Spleen (tissue), 11 donors: ENCODE data around the gene POU2AF1. TPM values are rescaled to one million over a fixed set of nuclear protein-coding genes. Genes with fewer than 3 reads are reported as not detected.

Experiments
- DNase-seq: peaks from one replicate; pipeline ENCODE4 v3.0.0-alpha.2; 2020
- H3K27ac ChIP-seq, 8 donors: fragments of 200-600 bp; sonication (generic) in 7 of 8; 1 replicate in 4 of 8; 2 replicates in 4 of 8; pipeline versions ENCODE4 v1.5.0 to v1.8.0; 2016 to 2021; ENCODE audit warnings: inconsistent platforms in 4 of 8, mild to moderate bottlenecking in 4 of 8, moderate library complexity in 1 of 8
- H3K27me3 ChIP-seq, 7 donors: fragments of 200-600 bp; sonication (generic) in 6 of 7; replicated peaks in 1 of 7; 1 replicate in 4 of 7; 2 replicates in 3 of 7; pipeline versions ENCODE4 v1.5.0 to v1.8.0; 2016 to 2021; ENCODE audit warnings: inconsistent platforms in 3 of 7, mild to moderate bottlenecking in 1 of 7
- H3K36me3 ChIP-seq, 6 donors: fragments of 200-600 bp; sonication (generic) in 5 of 6; 1 replicate in 4 of 6; 2 replicates in 2 of 6; pipeline versions ENCODE4 v1.5.0 to v1.8.0; 2016 to 2021; ENCODE audit warnings: inconsistent platforms in 2 of 6
- H3K4me1 ChIP-seq, 6 donors: fragments of 200-600 bp; sonication (generic) in 5 of 6; 1 replicate in 3 of 6; 2 replicates in 3 of 6; pipeline versions ENCODE4 v1.5.0 to v1.8.0; 2016 to 2021; ENCODE audit warnings: inconsistent platforms in 3 of 6
- H3K4me3 ChIP-seq, 8 donors: fragments of 200-600 bp; sonication (generic) in 7 of 8; 1 replicate in 4 of 8; 2 replicates in 4 of 8; pipeline versions ENCODE4 v1.5.0 to v1.8.0; 2016 to 2021; ENCODE audit warnings: inconsistent platforms in 4 of 8, mild to moderate bottlenecking in 4 of 8, moderate library complexity in 2 of 8
- H3K9me3 ChIP-seq, 8 donors: fragments of 200-600 bp; sonication (generic) in 7 of 8; 1 replicate in 4 of 8; 2 replicates in 4 of 8; pipeline versions ENCODE4 v1.5.0 to v1.8.0; 2016 to 2021; ENCODE audit warnings: inconsistent platforms in 4 of 8
- CTCF ChIP-seq, 11 experiments: fragments of 200-600 bp in 7 of 11; fragments of 450-650 bp in 4 of 11; sonication (generic) in 4 of 11; IDR thresholded peaks in 8 of 11; conservative IDR thresholded peaks in 3 of 11; 1 replicate in 7 of 11; 2 replicates in 4 of 11; pipeline versions ENCODE4 v1.4.0 to v1.8.0; 2016 to 2021; ENCODE audit warnings: antibody characterized with exemption in 11 of 11, inconsistent platforms in 4 of 11, mild to moderate bottlenecking in 1 of 11
- POLR2A ChIP-seq, 3 donors: fragments of 450-650 bp; IDR thresholded peaks; one replicate each; pipeline ENCODE4 v1.5.1; 2017; ENCODE audit warnings: antibody characterized with exemption in 3 of 3, mild to moderate bottlenecking in 1 of 3
- POLR2AphosphoS5 ChIP-seq, 3 donors: sonication (generic); formaldehyde crosslinking; IDR thresholded peaks; one replicate each; pipeline ENCODE4 v1.5.1; 2017; ENCODE audit warnings: antibody characterized with exemption in 3 of 3
- WGBS, 5 donors: extraction: QIAGEN DNeasy Blood & Tissue Kit in 3 of 5; methylation state at CpG; one replicate each; pipeline versions ENCODE4 v1.1.5 to v1.1.7; 2013 to 2018; 5-methylcytosine and 5-hydroxymethylcytosine counted together
- intact Hi-C: fragments of 100-400 bp; cut with DNase I; formaldehyde crosslinking; loops from one replicate; pipeline ENCODE4 v1.15.0; 2023; ENCODE audit warnings: low total_unique reads
- polyA plus RNA-seq, 3 donors: library from polyadenylated mRNA; stranded (reverse); fragments of 200-250 nt; gene quantifications; one replicate each; pipeline ENCODE4 v1.2.1, GENCODE V29; 2013
- total RNA-seq, 7 donors: library from RNA; depleted of rRNA in 3 of 7; stranded (reverse); fragments of >200 nt in 3 of 7; fragmentation: NEBNext Ultra II Directional in 4 of 7; extraction: Animal tissue kit (Norgen Biotek cat#: 25700) in 4 of 7; gene quantifications; one replicate each; pipeline versions ENCODE4 v1.1.0 to v1.2.1, GENCODE V29; 2016 to 2021
- donor health status: healthy with polysubstance abuse.
- donor health status: DM: no; HTN: no; CAD: no; lungs with moderate emphysema.
- donor health status: DM: no; HTN: no; CAD: no.
- donor health status: Bipolar disorder and iron deficiency.
- donor health status: healthy.
- donor health status: DM: no; HTN: no; CAD: no.
- donor health status: DM: yes; HTN: yes; CAD: no.

The POU2AF1 gene
- total and polyA plus RNA-seq, 10 donors: 60.1 to 280 (median 104) TPM

- intact Hi-C loops: no loop called here
- no peak for DNase-seq
- 73 to 92% (median 87%) methylated on average over 5 of the region's 5 CpGs for WGBS, 5 donors
- TF ChIP-seq POLR2AphosphoS5 (IDR thresholded peaks at IDR 0.05) (no peak), POLR2A (IDR thresholded peaks at IDR 0.05) (no peak), CTCF (IDR thresholded peaks at IDR 0.05 in 8 of 11, conservative IDR thresholded peaks at IDR 0.05 in 3 of 11) (no peak)
- Histone ChIP-seq H3K27ac (no peak overlapping the region), H3K9me3 (no peaks in the 10 kb centered on the region), H3K27me3 (no peaks in the 10 kb centered on the region), H3K36me3 (no peaks in the 10 kb centered on the region), H3K4me3 (no peak overlapping the region), H3K4me1 (peaks cover 0 to 42% (median 9%) of the 10 kb centered on the region in 6 donors)
Observed at GRCh38 chr11:111393096-111393495, 14.0 kb upstream of the POU2AF1 start.

GRCh38 chr11:111392552-111392951, 13.5 kb upstream of the POU2AF1 start:
- 82 to 98% (median 97%) methylated on average over 3 to 4 of the region's 4 CpGs for WGBS, 5 donors
- no peaks in the 10 kb centered on the region for H3K36me3 ChIP-seq
- no peaks in the 10 kb centered on the region for H3K27me3 ChIP-seq
- H3K4me1 ChIP-seq: peaks cover 0 to 36% (median 8%) of the 10 kb centered on the region in 6 donors
- intact Hi-C loops: no loop called here
- H3K4me3 ChIP-seq: no peak overlapping the region
- TF ChIP-seq POLR2AphosphoS5 (IDR thresholded peaks at IDR 0.05) (no peak), CTCF (IDR thresholded peaks at IDR 0.05 in 8 of 11, conservative IDR thresholded peaks at IDR 0.05 in 3 of 11) (no peak), POLR2A (IDR thresholded peaks at IDR 0.05) (no peak)
- H3K9me3 ChIP-seq: no peaks in the 10 kb centered on the region
- no peak for DNase-seq
- no peak overlapping the region for H3K27ac ChIP-seq

- TF ChIP-seq POLR2AphosphoS5 (IDR thresholded peaks at IDR 0.05): no peak
- TF ChIP-seq CTCF (IDR thresholded peaks at IDR 0.05 in 8 of 11, conservative IDR thresholded peaks at IDR 0.05 in 3 of 11): no peak
- TF ChIP-seq POLR2A (IDR thresholded peaks at IDR 0.05): no peak
- no peak overlapping the region for H3K27ac ChIP-seq
- no peaks in the 10 kb centered on the region for H3K27me3 ChIP-seq
- peaks cover 0 to 2% (median 0%) of the 10 kb centered on the region in 8 donors for H3K9me3 ChIP-seq
- no peak for DNase-seq
- intact Hi-C loops: no loop called here
- 85 to 94% (median 92%) methylated on average over 13 of the region's 13 CpGs for WGBS, 5 donors
- no peaks in the 10 kb centered on the region for H3K36me3 ChIP-seq
- H3K4me1 ChIP-seq: peaks cover 0 to 28% (median 5%) of the 10 kb centered on the region in 6 donors
- H3K4me3 ChIP-seq: no peak overlapping the region
Observed at GRCh38 chr11:111391328-111392124, 12.5 kb upstream of the POU2AF1 start.

GRCh38 chr11:111388842-111389241, 9.8 kb upstream of the POU2AF1 start:
- Histone ChIP-seq H3K4me3 (no peak overlapping the region), H3K4me1 (peaks cover 0 to 15% (median 3%) of the 10 kb centered on the region in 6 donors), H3K36me3 (no peaks in the 10 kb centered on the region), H3K9me3 (peaks cover 0 to 11% (median 9%) of the 10 kb centered on the region in 8 donors), H3K27me3 (no peaks in the 10 kb centered on the region), H3K27ac (no peak overlapping the region)
- WGBS, 5 donors: 52 to 69% (median 60%) methylated on average over 1 of the region's 1 CpG
- DNase-seq: no peak
- intact Hi-C loops: no loop called here
- TF ChIP-seq POLR2AphosphoS5 (IDR thresholded peaks at IDR 0.05) (no peak), POLR2A (IDR thresholded peaks at IDR 0.05) (no peak), CTCF (IDR thresholded peaks at IDR 0.05 in 8 of 11, conservative IDR thresholded peaks at IDR 0.05 in 3 of 11) (no peak)
